ENCODE data around the gene C9. TPM values are rescaled to one million over a fixed set of nuclear protein-coding genes. Genes with fewer than 3 reads are reported as not detected.
A peak's percentile ranks its signal among the peaks of the same experiment; 100 is the strongest.
"Not testable (repeated sequence)": the region's sequence is repeated elsewhere in the genome, so short reads cannot be mapped to it uniquely, and the experiment has no call there.

Gene C9
- total RNA-seq, 2 donors from 2014 or later: 0.57 TPM; not detected in 1

- no peaks in the 10 kb centered on the region for H3K27me3 ChIP-seq
- H3K9me3 ChIP-seq: no peaks in the 10 kb centered on the region
- no peaks in the 10 kb centered on the region for H3K4me1 ChIP-seq
- DNase-seq: no peak
- intact Hi-C loops (cut with DNase I): loop anchor here (10.0 kb wide), 1 partner anchor 280 kb away; no protein-coding TSS in a partner anchor
- no peak overlapping the region for H3K4me3 ChIP-seq
- no peaks in the 10 kb centered on the region for H3K36me3 ChIP-seq
- H3K9ac ChIP-seq (ENCODE audit: low read depth in 2 of 2, low read length in 2 of 2): no peak overlapping the region
- no peak for TF ChIP-seq CTCF (IDR thresholded peaks at IDR 0.05)
- no peak overlapping the region for H3K27ac ChIP-seq
These were observed 79.7 kb downstream of the C9 start for GRCh38 chr5:39284552-39284951.

- Histone ChIP-seq H3K4me3 (no peak overlapping the region), H3K27ac (no peak overlapping the region), H3K9me3 (no peaks in the 10 kb centered on the region), H3K27me3 (no peaks in the 10 kb centered on the region), H3K36me3 (no peaks in the 10 kb centered on the region), H3K9ac (ENCODE audit: low read depth in 2 of 2, low read length in 2 of 2) (no peak overlapping the region), H3K4me1 (no peaks in the 10 kb centered on the region)
- intact Hi-C loops (cut with DNase I): loop anchor here (2.0 to 10.0 kb wide), 2 partner anchors 65 to 281 kb away; partner anchors contain the start of gene FYB1
- peak; percentile 63 for DNase-seq
- TF ChIP-seq CTCF (IDR thresholded peaks at IDR 0.05): peak; percentile 65
These were observed 81.0 kb downstream of the C9 start for GRCh38 chr5:39283231-39283818.

GRCh38 chr5:39282561-39282960 is 81.7 kb downstream of the C9 start:
- Histone ChIP-seq H3K27me3 (no peaks in the 10 kb centered on the region), H3K36me3 (no peaks in the 10 kb centered on the region), H3K9ac (ENCODE audit: low read depth in 2 of 2, low read length in 2 of 2) (no peak overlapping the region), H3K4me3 (no peak overlapping the region), H3K4me1 (no peaks in the 10 kb centered on the region), H3K9me3 (no peaks in the 10 kb centered on the region), H3K27ac (no peak overlapping the region)
- no peak for TF ChIP-seq CTCF (IDR thresholded peaks at IDR 0.05)
- intact Hi-C loops (cut with DNase I): loop anchor here (2.0 to 10.0 kb wide), 2 partner anchors 64 to 282 kb away; partner anchors contain the start of gene FYB1
- DNase-seq: no peak

GRCh38 chr5:39275865-39276264 is 88.4 kb downstream of the C9 start:
- H3K4me3 ChIP-seq; H3K4me1 ChIP-seq; intact Hi-C loops (cut with DNase I); H3K9ac ChIP-seq (ENCODE audit: low read depth in 2 of 2, low read length in 2 of 2); H3K27me3 ChIP-seq; H3K36me3 ChIP-seq; H3K27ac ChIP-seq; DNase-seq; H3K9me3 ChIP-seq: not testable (repeated sequence)

GRCh38 chr5:39274398-39275085 is 89.8 kb downstream of the C9 start:
- Histone ChIP-seq H3K27me3 (no peaks in the 10 kb centered on the region), H3K4me3 (no peak overlapping the region), H3K27ac (peak overlapping the region; percentile 70), H3K4me1 (peaks cover 5% of the 10 kb centered on the region), H3K36me3 (no peaks in the 10 kb centered on the region), H3K9me3 (no peaks in the 10 kb centered on the region), H3K9ac (ENCODE audit: low read depth in 2 of 2, low read length in 2 of 2) (no peak overlapping the region)
- no peak for TF ChIP-seq CTCF (IDR thresholded peaks at IDR 0.05)
- intact Hi-C loops (cut with DNase I): no loop called here
- no peak for DNase-seq
